OCI-LY1 (cell line): ENCODE results near the gene VPS35.

ENCODE experiments used
- CTCF ChIP-seq: fragments of 200-600 bp; sonication (generic), shearing (Covaris generic); IDR thresholded peaks from 2 replicates; pipeline ENCODE4 v1.5.1; 2017; ENCODE audit warnings: mild to moderate bottlenecking, antibody characterized with exemption, low read length, moderate library complexity, mixed read lengths
- EZH2 ChIP-seq: fragments of 200-600 bp; sonication (generic), shearing (Covaris generic); IDR thresholded peaks from 2 replicates; pipeline ENCODE4 v1.8.0; 2017; ENCODE audit warnings: borderline replicate concordance, mixed run types, mild to moderate bottlenecking, antibody characterized with exemption, low read length, moderate library complexity, mixed read lengths

GRCh38 chr16:46620266-46621005, 68.5 kb downstream of the VPS35 start:
- TF ChIP-seq CTCF, result no peak
- no peak for TF ChIP-seq EZH2
